ENCODE measurements around the gene RTN4R. TPM values are rescaled to one million over a fixed set of nuclear protein-coding genes. Genes with fewer than 3 reads are reported as not detected.

Gene RTN4R
- total RNA-seq, 1 experiment from 2014 or later = 19.0 TPM

DNA sequence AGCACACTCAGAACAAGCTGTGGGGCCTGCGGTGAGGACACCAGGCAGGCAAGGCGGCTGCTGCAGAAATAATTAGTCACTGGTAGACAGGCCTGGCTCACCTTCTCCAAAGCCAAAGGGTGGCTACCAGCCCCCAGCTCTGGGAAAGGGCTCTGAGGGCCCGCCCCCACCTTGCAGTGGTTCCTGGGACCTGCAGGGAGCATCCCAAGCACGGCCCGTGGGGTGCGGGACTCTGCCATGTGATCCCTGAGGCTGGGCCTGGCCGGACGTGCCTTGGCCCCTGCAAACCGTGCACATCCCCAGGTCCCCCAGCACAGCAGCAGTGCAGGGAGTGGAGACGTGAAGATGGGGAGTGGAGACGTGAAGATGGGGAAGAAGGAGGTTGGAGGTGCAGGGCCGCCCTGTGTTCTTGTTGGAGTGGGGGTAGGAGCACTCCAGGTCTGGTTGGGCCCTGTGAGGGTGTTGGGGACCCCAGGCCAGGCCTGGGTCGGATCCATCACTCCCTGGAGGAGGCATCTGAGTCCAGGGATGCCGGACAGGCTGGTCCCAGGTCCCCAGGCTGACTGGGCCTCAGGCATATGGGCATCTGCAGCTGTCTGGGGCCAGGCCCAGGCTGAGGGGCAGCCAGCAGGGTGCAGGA is 41.9 kb downstream of the RTN4R start:
- Histone ChIP-seq H2AFZ (ENCODE audit: low read depth, low read length, poor library complexity, severe bottlenecking) (no peak overlapping the region), H3K27ac (ENCODE audit: low read depth, low read length) (no peak overlapping the region), H3K9me3 (ENCODE audit: control insufficient read depth in 1 of 2, insufficient read depth in 1 of 2, low read depth in 1 of 2, low read length in 2 of 2) (peaks cover 0 to 8% of the 10 kb centered on the region in 2 experiments; a peak in 1 of 4 replicates), H3K4me3 (replicated peaks in 1 of 2; ENCODE audit: low read depth in 1 of 2, low read length in 2 of 2) (no peak overlapping the region), H3K9ac (ENCODE audit: low read length) (no peak overlapping the region), H3K27me3 (ENCODE audit: insufficient read depth, low read length) (no peaks in the 10 kb centered on the region), H3K9me2 (ENCODE audit: insufficient read depth) (no peaks in the 10 kb centered on the region), H3K36me3 (ENCODE audit: control insufficient read depth in 1 of 2, insufficient read depth in 2 of 2, low read length in 2 of 2) (no peaks in the 10 kb centered on the region), H3K4me1 (ENCODE audit: control insufficient read depth in 1 of 2, insufficient read depth in 2 of 2, low read length in 2 of 2) (no peaks in the 10 kb centered on the region), H4K20me1 (ENCODE audit: insufficient read depth) (no peaks in the 10 kb centered on the region), H3K4me2 (ENCODE audit: low read length) (no peak overlapping the region), H3K79me2 (ENCODE audit: insufficient read depth, low read length) (no peaks in the 10 kb centered on the region)
- no peak for TF ChIP-seq POLR2AphosphoS5 (IDR thresholded peaks at IDR 0.05; ENCODE audit: low read depth, low read length)
- TF ChIP-seq SRF (IDR thresholded peaks at IDR 0.05; ENCODE audit: low read depth) = no peak
- TF ChIP-seq REST (IDR thresholded peaks at IDR 0.05; ENCODE audit: low read depth) = no peak
- DNase-seq (ENCODE audit: low read depth, low spot score) = no peak
- intact Hi-C loops (cut with micrococcal nuclease) = no loop called here
- RAD21 ChIA-PET (ENCODE audit: low non-redundant PET in 1 of 2, low total read pairs in 2 of 2, uncharacterized antibody in 2 of 2, unreplicated experiment in 2 of 2) = no interaction called here
- BruUV-seq (replicated peaks) = no TSS peak
- CTCF ChIA-PET = no interaction called here
- POLR2A ChIA-PET = no interaction called here
- ATAC-seq = no peak

DNA sequence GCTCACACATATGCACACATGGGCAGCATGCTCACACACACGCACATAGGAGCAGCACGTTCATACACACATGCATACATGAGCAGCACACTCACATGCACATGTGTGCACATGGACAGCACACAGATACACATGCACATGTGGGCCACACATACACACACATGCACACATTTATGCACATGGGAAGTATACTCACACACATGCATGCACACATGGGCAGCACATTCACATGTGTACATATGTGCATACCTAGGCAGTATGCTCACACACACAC is 42.5 kb downstream of the RTN4R start:
- no peak for DNase-seq (ENCODE audit: low read depth, low spot score)
- POLR2A ChIA-PET = no interaction called here
- RAD21 ChIA-PET (ENCODE audit: low non-redundant PET in 1 of 2, low total read pairs in 2 of 2, uncharacterized antibody in 2 of 2, unreplicated experiment in 2 of 2) = no interaction called here
- intact Hi-C loops (cut with micrococcal nuclease) = no loop called here
- no peaks in the 10 kb centered on the region for H4K20me1 ChIP-seq (ENCODE audit: insufficient read depth)
- H3K4me3 ChIP-seq (replicated peaks in 1 of 2; ENCODE audit: low read depth in 1 of 2, low read length in 2 of 2) = no peak overlapping the region
- ATAC-seq = no peak
- BruUV-seq (replicated peaks) = no TSS peak
- H3K9ac ChIP-seq (ENCODE audit: low read length) = no peak overlapping the region
- no peaks in the 10 kb centered on the region for H3K79me2 ChIP-seq (ENCODE audit: insufficient read depth, low read length)
- H3K4me1 ChIP-seq (ENCODE audit: control insufficient read depth in 1 of 2, insufficient read depth in 2 of 2, low read length in 2 of 2) = no peaks in the 10 kb centered on the region
- H3K9me2 ChIP-seq (ENCODE audit: insufficient read depth) = no peaks in the 10 kb centered on the region
- H3K36me3 ChIP-seq (ENCODE audit: control insufficient read depth in 1 of 2, insufficient read depth in 2 of 2, low read length in 2 of 2) = no peaks in the 10 kb centered on the region
- H3K4me2 ChIP-seq (ENCODE audit: low read length) = no peak overlapping the region
- H3K27ac ChIP-seq (ENCODE audit: low read depth, low read length) = no peak overlapping the region
- H3K27me3 ChIP-seq (ENCODE audit: insufficient read depth, low read length) = no peaks in the 10 kb centered on the region
- CTCF ChIA-PET = no interaction called here
- peaks cover 0 to 8% of the 10 kb centered on the region in 2 experiments; a peak in 1 of 4 replicates for H3K9me3 ChIP-seq (ENCODE audit: control insufficient read depth in 1 of 2, insufficient read depth in 1 of 2, low read depth in 1 of 2, low read length in 2 of 2)
- no peak overlapping the region for H2AFZ ChIP-seq (ENCODE audit: low read depth, low read length, poor library complexity, severe bottlenecking)
- TF ChIP-seq REST (IDR thresholded peaks at IDR 0.05; ENCODE audit: low read depth) (no peak), POLR2AphosphoS5 (IDR thresholded peaks at IDR 0.05; ENCODE audit: low read depth, low read length) (no peak), EZH2 (IDR thresholded peaks at IDR 0.05) (no peak), POLR2A (IDR thresholded peaks at IDR 0.05; ENCODE audit: borderline replicate concordance, extremely low read depth, insufficient read depth, insufficient read length) (no peak), YY1 (IDR thresholded peaks at IDR 0.05; ENCODE audit: extremely low read depth, insufficient replicate concordance, low read depth, low read length) (no peak), ZFX (IDR thresholded peaks at IDR 0.05) (no peak), FOSL1 (IDR thresholded peaks at IDR 0.05; ENCODE audit: low read depth) (no peak), EZH2phosphoT487 (IDR thresholded peaks at IDR 0.05; ENCODE audit: borderline replicate concordance) (no peak), ATF3 (IDR thresholded peaks at IDR 0.05) (no peak)

Data from HCT116 (cell line).